Calu3 (cell line): Measurements from ENCODE around the gene SH3BP4. TPM values are rescaled to one million over a fixed set of nuclear protein-coding genes. Genes with fewer than 3 reads are reported as not detected.
A peak's percentile ranks its signal among the peaks of the same experiment; 100 is the strongest.

Experiments used
- BruUV-seq: library from RNA; stranded (reverse); fragments of 400-500 nt; replicated peaks from 2 replicates; lab custom pipeline; 2021; lab: Mats Ljungman, UMichigan
- CTCF ChIA-PET: fragments of 300-600 bp; sonication (Branson Sonifier 250); formaldehyde crosslinking; loops from one replicate; lab custom pipeline; 2022; ENCODE audit warnings: antibody characterized with exemption; lab: Charles Lee
- DNase-seq: peaks from one replicate; pipeline ENCODE4 v3.0.0; 2022
- H3K27ac Mint-ChIP-seq: one replicate; pipeline ENCODE4 v1.8.0; 2022; ENCODE audit warnings: mixed read lengths; ENCODE audit not compliant: unreplicated experiment
- H3K27me3 Mint-ChIP-seq: one replicate; pipeline ENCODE4 v1.8.0; 2022; ENCODE audit warnings: mixed read lengths; ENCODE audit not compliant: unreplicated experiment
- H3K36me3 Mint-ChIP-seq: one replicate; pipeline ENCODE4 v1.8.0; 2022; ENCODE audit warnings: mild to moderate bottlenecking, moderate library complexity, mixed read lengths; ENCODE audit not compliant: insufficient read depth, unreplicated experiment
- H3K4me1 Mint-ChIP-seq: one replicate; pipeline ENCODE4 v1.8.0; 2022; ENCODE audit warnings: mild to moderate bottlenecking, low read depth, mixed read lengths; ENCODE audit not compliant: unreplicated experiment
- H3K4me3 Mint-ChIP-seq: one replicate; pipeline ENCODE4 v1.8.0; 2022; ENCODE audit warnings: mild to moderate bottlenecking, low read depth, moderate library complexity, mixed read lengths; ENCODE audit not compliant: unreplicated experiment
- H3K9me3 Mint-ChIP-seq: one replicate; pipeline ENCODE4 v1.8.0; 2022; ENCODE audit warnings: low read depth, mixed read lengths; ENCODE audit not compliant: unreplicated experiment
- intact Hi-C: fragments of 100-400 bp; cut with micrococcal nuclease; formaldehyde crosslinking; loops from one replicate; pipeline ENCODE4 v1.10.0; 2022; ENCODE audit not compliant: unreplicated experiment
- total RNA-seq: library from RNA; stranded (reverse); gene quantifications from 2 replicates; pipeline ENCODE4 v1.2.3, GENCODE V29; 2022
- TF ChIP-seq, protein P1 (sequence below): fragments of 200-600 bp; IDR thresholded peaks from one replicate; pipeline ENCODE4 v1.8.0; 2022; ENCODE audit warnings: antibody characterized with exemption; ENCODE audit not compliant: unreplicated experiment

SH3BP4 gene
- total RNA-seq, 1 experiment from 2014 or later = 36.9 TPM

DNA sequence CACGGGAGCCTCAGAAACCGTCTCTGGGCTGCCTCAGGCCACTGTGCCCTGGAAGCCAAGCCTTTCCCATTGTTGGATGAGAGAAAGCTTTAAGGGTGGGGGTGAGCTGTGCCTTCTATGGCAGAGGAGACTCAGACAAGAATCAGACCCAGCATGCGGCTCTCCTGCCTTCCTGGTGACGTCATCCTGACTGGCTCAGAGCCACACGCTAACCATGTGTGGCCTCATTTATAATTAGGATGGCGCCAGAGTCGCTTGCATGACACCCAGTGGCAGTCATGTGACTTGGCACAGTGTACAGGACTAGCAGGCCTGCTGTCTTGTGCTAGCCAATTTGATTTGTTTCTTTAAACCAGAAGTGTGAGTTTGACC, 99.1 kb downstream of the SH3BP4 start:
- intact Hi-C loops = loop anchor here (5.0 kb wide), 2 partner anchors 74 to 169 kb away; no protein-coding TSS in a partner anchor
- peak; percentile 91 for DNase-seq
- Mint-ChIP-seq H3K4me3 (peak overlapping the region; percentile 41), H3K27ac (peak overlapping the region; percentile 59), H3K27me3 (no peaks in the 10 kb centered on the region), H3K4me1 (peaks cover 64% of the 10 kb centered on the region), H3K9me3 (no peaks in the 10 kb centered on the region), H3K36me3 (peaks cover 32% of the 10 kb centered on the region)
- BruUV-seq = no TSS peak
- CTCF ChIA-PET = interaction anchor here (0.6 to 1.4 kb wide), 6 partner anchors 43 to 497 kb away, joined by 3 to 6 read pairs (median 4); no protein-coding TSS in a partner anchor
- TF ChIP-seq, protein P1, sequence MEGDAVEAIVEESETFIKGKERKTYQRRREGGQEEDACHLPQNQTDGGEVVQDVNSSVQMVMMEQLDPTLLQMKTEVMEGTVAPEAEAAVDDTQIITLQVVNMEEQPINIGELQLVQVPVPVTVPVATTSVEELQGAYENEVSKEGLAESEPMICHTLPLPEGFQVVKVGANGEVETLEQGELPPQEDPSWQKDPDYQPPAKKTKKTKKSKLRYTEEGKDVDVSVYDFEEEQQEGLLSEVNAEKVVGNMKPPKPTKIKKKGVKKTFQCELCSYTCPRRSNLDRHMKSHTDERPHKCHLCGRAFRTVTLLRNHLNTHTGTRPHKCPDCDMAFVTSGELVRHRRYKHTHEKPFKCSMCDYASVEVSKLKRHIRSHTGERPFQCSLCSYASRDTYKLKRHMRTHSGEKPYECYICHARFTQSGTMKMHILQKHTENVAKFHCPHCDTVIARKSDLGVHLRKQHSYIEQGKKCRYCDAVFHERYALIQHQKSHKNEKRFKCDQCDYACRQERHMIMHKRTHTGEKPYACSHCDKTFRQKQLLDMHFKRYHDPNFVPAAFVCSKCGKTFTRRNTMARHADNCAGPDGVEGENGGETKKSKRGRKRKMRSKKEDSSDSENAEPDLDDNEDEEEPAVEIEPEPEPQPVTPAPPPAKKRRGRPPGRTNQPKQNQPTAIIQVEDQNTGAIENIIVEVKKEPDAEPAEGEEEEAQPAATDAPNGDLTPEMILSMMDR = no peak

DNA sequence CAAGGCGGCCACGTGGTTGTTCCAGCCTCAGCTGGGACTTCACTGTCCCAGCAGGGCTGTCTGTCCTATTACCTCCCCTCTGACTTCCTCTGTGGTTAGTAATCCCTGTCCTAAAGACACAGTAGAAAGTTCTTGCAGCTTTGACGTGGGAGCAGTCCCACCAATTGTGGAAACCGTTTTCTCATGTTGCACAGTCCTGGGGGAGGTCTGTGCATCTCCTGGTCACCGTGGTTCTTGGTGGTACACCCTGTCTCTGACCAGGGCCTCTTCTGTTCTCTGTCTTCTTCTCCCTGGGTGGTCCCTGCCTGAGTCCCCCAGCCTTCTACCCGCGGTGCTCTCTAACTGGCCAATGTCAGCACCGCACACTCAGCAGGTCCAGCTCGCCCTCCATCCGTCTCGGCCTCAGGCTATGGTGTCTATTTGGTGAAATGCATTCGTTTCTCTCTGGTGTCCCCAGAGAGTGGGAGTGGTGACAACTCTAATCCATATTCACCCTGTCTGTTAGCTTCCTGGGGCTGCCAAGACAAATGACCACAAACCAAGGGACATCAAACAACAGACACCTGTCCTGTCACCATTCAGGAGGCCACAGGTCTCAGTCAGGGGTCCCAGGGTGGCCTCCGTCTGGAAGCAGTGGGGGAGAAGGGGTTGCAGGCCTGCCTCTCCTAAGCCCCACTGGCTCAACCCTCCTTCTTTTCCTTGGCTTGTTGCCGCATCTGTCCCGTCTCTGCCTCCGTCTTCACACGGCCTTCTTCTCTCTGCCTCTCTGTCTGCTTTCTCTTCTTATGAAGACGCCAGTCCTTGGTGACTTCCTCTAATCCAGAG, 99.8 kb downstream of the SH3BP4 start:
- Mint-ChIP-seq H3K9me3 (no peaks in the 10 kb centered on the region), H3K4me3 (no peak overlapping the region), H3K4me1 (peaks cover 59% of the 10 kb centered on the region), H3K27ac (peak overlapping the region; percentile 59), H3K36me3 (peaks cover 25% of the 10 kb centered on the region), H3K27me3 (no peaks in the 10 kb centered on the region)
- TF ChIP-seq, protein P1 = no peak
- BruUV-seq = no TSS peak
- DNase-seq = no peak
- intact Hi-C loops = loop anchor here (5.0 kb wide), 2 partner anchors 74 to 169 kb away; no protein-coding TSS in a partner anchor
- CTCF ChIA-PET = interaction anchor here (0.7 to 1.4 kb wide), 5 partner anchors 44 to 171 kb away, joined by 3 to 6 read pairs (median 3); no protein-coding TSS in a partner anchor

DNA sequence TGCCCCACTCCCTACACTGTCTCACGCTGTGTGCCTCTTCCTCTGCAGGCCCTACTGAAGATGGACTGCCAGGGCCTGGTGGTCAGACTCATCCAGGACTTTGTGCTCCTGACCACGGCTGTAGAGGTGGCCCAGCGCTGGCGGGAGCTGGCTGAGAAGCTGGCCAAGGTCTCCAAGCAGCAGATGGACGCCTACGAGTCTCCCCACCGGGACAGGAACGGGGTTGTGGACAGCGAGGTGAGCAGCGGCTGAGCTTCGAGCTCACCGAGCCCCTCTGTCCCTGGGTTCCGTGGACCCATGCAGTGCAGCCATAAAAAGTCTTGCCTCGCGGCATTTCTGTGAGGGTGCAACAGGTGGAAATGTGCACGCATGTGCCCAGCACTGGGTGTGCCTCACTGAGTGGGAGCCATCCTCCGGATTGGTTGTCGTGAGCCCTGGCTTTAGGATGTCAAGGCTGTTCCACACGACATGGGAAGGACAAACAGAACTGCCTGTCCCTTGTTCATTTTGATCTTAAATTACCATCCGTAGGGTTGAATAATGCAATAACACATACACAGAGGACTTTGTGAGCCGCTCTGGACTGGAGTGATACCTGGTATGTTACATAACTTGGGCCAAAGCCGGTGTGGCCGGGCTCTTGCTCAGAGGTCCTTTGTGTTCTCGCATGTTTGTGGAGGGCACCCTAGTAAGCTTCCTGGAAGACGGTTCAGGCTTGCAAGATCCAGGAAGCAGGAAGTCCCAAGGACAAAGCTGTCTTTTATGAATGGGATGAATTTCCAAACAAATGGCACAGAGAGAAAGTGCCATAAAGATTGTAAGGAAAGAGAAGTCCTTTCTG, 100.9 kb downstream of the SH3BP4 start:
- Mint-ChIP-seq H3K4me1 (peaks cover 48% of the 10 kb centered on the region), H3K27me3 (no peaks in the 10 kb centered on the region), H3K27ac (peak overlapping the region; percentile 59), H3K9me3 (no peaks in the 10 kb centered on the region), H3K4me3 (no peak overlapping the region), H3K36me3 (peaks cover 20% of the 10 kb centered on the region)
- no TSS peak for BruUV-seq
- CTCF ChIA-PET = interaction anchor here (1.2 kb wide), 1 partner anchor 71 kb away, joined by 3 read pairs; no protein-coding TSS in a partner anchor
- DNase-seq = no peak
- TF ChIP-seq, protein P1 = no peak
- intact Hi-C loops = loop anchor here (5.0 kb wide), 2 partner anchors 75 to 170 kb away; no protein-coding TSS in a partner anchor

DNA sequence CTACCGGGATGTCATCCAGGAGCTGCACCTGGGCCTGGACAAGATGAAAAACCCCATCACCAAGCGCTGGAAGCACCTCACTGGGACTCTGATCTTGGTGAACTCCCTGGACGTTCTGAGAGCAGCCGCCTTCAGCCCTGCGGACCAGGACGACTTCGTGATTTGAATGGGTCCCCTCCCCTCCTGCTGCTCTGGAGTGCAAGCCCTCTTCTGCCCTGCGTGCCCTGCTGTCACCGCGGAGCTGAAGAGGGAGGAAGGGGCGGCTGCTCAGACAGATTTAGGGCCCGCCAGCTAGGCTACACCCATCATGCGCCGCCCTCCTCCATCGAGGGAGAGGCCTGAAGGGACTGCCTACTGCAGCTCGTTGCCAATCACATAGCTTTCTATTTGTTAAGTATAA, 101.8 kb downstream of the SH3BP4 start:
- H3K36me3 Mint-ChIP-seq = peaks cover 20% of the 10 kb centered on the region
- peaks cover 40% of the 10 kb centered on the region for H3K4me1 Mint-ChIP-seq
- intact Hi-C loops = loop anchor here (5.0 kb wide), 2 partner anchors 76 to 171 kb away; no protein-coding TSS in a partner anchor
- H3K27ac Mint-ChIP-seq = no peak overlapping the region
- TF ChIP-seq, protein P1 = no peak
- CTCF ChIA-PET = no interaction called here
- H3K4me3 Mint-ChIP-seq = no peak overlapping the region
- H3K9me3 Mint-ChIP-seq = no peaks in the 10 kb centered on the region
- BruUV-seq = no TSS peak
- no peak for DNase-seq
- H3K27me3 Mint-ChIP-seq = peaks cover under 1% of the 10 kb centered on the region
